Muscle of leg (tissue), 11 donors: ENCODE data around the gene APBB3. TPM values are rescaled to one million over a fixed set of nuclear protein-coding genes. Genes with fewer than 3 reads are reported as not detected.
"Not testable (repeated sequence)": the region's sequence is repeated elsewhere in the genome, so short reads cannot be mapped to it uniquely, and the experiment has no call there.

Source experiments
- DNase-seq: peaks from one replicate; pipeline ENCODE4 v3.0.0; 2013
- H3K27ac ChIP-seq: one replicate; pipeline ENCODE4 v1.5.1; 2013; ENCODE audit warnings: mild to moderate bottlenecking, low read length, control low read depth
- H3K27me3 ChIP-seq: one replicate; pipeline ENCODE4 v1.6.1; 2013; ENCODE audit warnings: low read length; ENCODE audit not compliant: control insufficient read depth, insufficient read depth
- H3K36me3 ChIP-seq: one replicate; pipeline ENCODE4 v1.6.1; 2013; ENCODE audit warnings: low read length; ENCODE audit not compliant: control insufficient read depth, insufficient read depth
- H3K4me1 ChIP-seq: one replicate; pipeline ENCODE4 v1.6.1; 2013; ENCODE audit warnings: low read length; ENCODE audit not compliant: control insufficient read depth, insufficient read depth
- H3K4me3 ChIP-seq: one replicate; pipeline ENCODE4 v1.5.1; 2013; ENCODE audit warnings: low read length, control low read depth
- H3K9me3 ChIP-seq: replicated peaks from 2 replicates; pipeline ENCODE4 v1.6.1; 2013; ENCODE audit warnings: low read depth, low read length; ENCODE audit not compliant: control insufficient read depth
- WGBS: methylation state at CpG from one replicate; pipeline ENCODE4 v1.1.5; 2013; ENCODE audit warnings: missing lambda C conversion rate; ENCODE audit not compliant: insufficient coverage; 5-methylcytosine and 5-hydroxymethylcytosine counted together
- polyA plus RNA-seq, 8 donors: library from polyadenylated mRNA; unstranded; fragments of 120-200 nt; gene quantifications; one replicate each; pipeline versions ENCODE4 v1.2.1 to v1.2.3, GENCODE V29; 2013; ENCODE audit warnings: inconsistent platforms in 1 of 8, low replicate concordance in 1 of 8; ENCODE audit not compliant: insufficient read length in 8 of 8, insufficient read depth in 1 of 8
- total RNA-seq: library from RNA; stranded (reverse); fragments of 120-200 nt; gene quantifications from one replicate; pipeline ENCODE4 v1.2.4, GENCODE V29; 2013

APBB3 gene
- total and polyA plus RNA-seq, 9 donors, result 13.7 to 35.0 (median 24.3) TPM

- no peak for DNase-seq
- H3K9me3 ChIP-seq, result no peaks in the 10 kb centered on the region
- H3K4me1 ChIP-seq, result no peaks in the 10 kb centered on the region
Observed at GRCh38 chr5:140600096-140600495, 35.7 kb upstream of the APBB3 start.

DNA sequence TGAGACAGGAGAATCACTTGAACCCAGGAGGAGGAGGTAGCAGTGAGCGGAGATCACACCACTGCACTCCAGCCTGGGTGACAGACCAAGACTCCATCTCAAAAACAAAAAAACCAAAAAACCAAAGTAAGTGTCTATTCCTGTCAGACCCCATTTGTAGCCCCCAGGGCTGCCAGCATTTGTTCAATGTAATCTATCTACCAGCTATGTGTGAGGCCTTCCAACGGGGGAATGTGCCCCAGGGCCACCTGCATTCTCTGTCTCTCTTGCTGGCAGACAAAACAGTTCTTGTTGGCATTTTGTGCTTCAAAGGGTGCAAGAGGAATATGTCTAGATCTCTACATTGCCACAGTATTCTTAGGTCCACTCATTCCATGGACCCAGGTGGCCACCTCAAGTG, 34.4 kb upstream of the APBB3 start:
- no peaks in the 10 kb centered on the region for H3K9me3 ChIP-seq
- H3K27me3 ChIP-seq, result no peaks in the 10 kb centered on the region
- DNase-seq, result no peak
- H3K4me1 ChIP-seq, result no peaks in the 10 kb centered on the region
- no peaks in the 10 kb centered on the region for H3K36me3 ChIP-seq
- H3K4me3 ChIP-seq, result no peak overlapping the region
- H3K27ac ChIP-seq, result no peak overlapping the region
- WGBS, result no CpG with 5 or more reads among the region's 2 CpGs

More at GRCh38 chr5:140600096-140600495, 35.7 kb upstream of the APBB3 start:
- no peaks in the 10 kb centered on the region for H3K27me3 ChIP-seq
- H3K27ac ChIP-seq, result no peak overlapping the region
- no peaks in the 10 kb centered on the region for H3K36me3 ChIP-seq
- no peak overlapping the region for H3K4me3 ChIP-seq

- 82% methylated on average over 1 of the region's 1 CpG for WGBS
- H3K4me1 ChIP-seq, result no peaks in the 10 kb centered on the region
- H3K4me3 ChIP-seq, result no peak overlapping the region
- H3K9me3 ChIP-seq, result no peaks in the 10 kb centered on the region
- no peak for DNase-seq
- H3K27ac ChIP-seq, result no peak overlapping the region
- H3K27me3 ChIP-seq, result no peaks in the 10 kb centered on the region
- no peaks in the 10 kb centered on the region for H3K36me3 ChIP-seq
Observed at GRCh38 chr5:140596321-140596741, 31.9 kb upstream of the APBB3 start.

GRCh38 chr5:140595538-140596300, 31.3 kb upstream of the APBB3 start:
- H3K36me3 ChIP-seq, result no peaks in the 10 kb centered on the region
- H3K27ac ChIP-seq, result no peak overlapping the region
- no peak overlapping the region for H3K4me3 ChIP-seq
- WGBS, result 44% methylated on average over 2 of the region's 5 CpGs
- H3K9me3 ChIP-seq, result no peaks in the 10 kb centered on the region
- no peaks in the 10 kb centered on the region for H3K4me1 ChIP-seq
- DNase-seq, result peak; percentile 73
- no peaks in the 10 kb centered on the region for H3K27me3 ChIP-seq

DNA sequence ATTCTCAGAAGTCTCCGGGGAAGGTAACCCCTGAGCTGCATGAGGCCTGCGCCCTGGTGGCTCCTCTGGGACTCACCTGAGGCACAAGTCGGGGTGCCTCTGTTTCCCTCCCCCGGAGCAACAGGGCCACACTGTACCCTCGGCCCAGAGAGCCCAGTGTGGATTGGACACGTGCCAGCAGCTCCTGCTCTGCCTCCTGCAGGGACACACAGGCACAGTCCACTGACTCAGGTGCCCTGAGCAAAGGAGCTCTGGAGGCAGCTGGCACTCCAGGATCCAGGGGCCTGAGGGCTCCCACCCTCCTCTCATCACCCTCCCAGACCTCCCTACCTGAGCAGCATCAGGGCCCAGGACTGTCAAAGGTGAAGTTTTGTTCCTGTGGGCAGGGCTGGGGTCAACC, 29.8 kb upstream of the APBB3 start:
- H3K9me3 ChIP-seq, result no peaks in the 10 kb centered on the region
- no peak overlapping the region for H3K4me3 ChIP-seq
- H3K27me3 ChIP-seq, result no peaks in the 10 kb centered on the region
- 83% methylated on average over 6 of the region's 6 CpGs for WGBS
- H3K36me3 ChIP-seq, result no peaks in the 10 kb centered on the region
- no peaks in the 10 kb centered on the region for H3K4me1 ChIP-seq
- H3K27ac ChIP-seq, result no peak overlapping the region
- no peak for DNase-seq

DNA sequence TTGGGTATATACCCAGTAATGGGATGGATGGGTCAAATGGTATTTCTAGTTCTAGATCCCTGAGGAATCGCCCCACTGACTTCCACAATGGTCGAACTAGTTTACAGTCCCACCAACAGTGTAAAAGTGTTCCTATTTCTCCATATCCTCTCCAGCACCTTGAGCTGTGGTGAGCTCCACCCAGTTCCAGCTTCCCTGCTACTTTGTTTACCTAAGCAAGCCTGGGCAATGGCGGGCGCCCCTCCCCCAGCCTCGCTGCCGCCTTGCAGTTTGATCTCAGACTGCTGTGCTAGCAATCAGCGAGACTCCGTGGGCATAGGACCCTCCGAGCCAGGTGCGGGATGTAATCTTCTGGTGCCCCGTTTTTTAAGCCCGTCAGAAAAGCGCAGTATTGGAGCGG, 28.7 kb upstream of the APBB3 start:
- DNase-seq, H3K27ac ChIP-seq, H3K27me3 ChIP-seq, H3K9me3 ChIP-seq, H3K36me3 ChIP-seq, H3K4me3 ChIP-seq, H3K4me1 ChIP-seq: not testable (repeated sequence)
- 73% methylated on average over 7 of the region's 14 CpGs for WGBS

GRCh38 chr5:140591747-140592372, 27.5 kb upstream of the APBB3 start:
- 70% methylated on average over 3 of the region's 5 CpGs for WGBS

DNA sequence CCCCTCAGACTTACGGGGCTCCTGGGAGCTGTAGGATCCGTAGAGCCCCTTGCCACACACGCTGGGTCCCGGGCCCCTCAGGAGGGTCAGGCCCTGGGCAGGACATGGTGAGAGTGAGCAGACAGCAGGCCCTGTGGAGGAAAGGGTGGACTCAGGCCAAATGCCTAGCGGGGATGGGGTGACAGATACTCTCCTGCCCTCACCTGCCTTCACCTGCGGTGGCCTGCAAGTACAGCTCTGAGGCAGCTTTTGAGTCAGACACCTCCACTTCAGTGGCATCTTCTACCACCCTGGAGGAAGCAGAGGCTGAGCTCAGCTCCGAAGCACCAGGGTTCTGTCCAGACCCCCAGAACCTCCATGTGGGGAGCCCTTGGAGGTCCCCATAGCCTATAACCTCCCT, 26.5 kb upstream of the APBB3 start:
- Histone ChIP-seq H3K4me1 (no peaks in the 10 kb centered on the region), H3K4me3 (no peak overlapping the region), H3K9me3 (no peaks in the 10 kb centered on the region), H3K27ac (no peak overlapping the region), H3K36me3 (no peaks in the 10 kb centered on the region), H3K27me3 (no peaks in the 10 kb centered on the region)
- no peak for DNase-seq
- WGBS, result 74% methylated on average over 6 of the region's 7 CpGs

More at GRCh38 chr5:140591747-140592372, 27.5 kb upstream of the APBB3 start:
- no peaks in the 10 kb centered on the region for H3K27me3 ChIP-seq
- H3K9me3 ChIP-seq, result no peaks in the 10 kb centered on the region
- H3K27ac ChIP-seq, result no peak overlapping the region
- no peak for DNase-seq
- no peaks in the 10 kb centered on the region for H3K36me3 ChIP-seq
- H3K4me1 ChIP-seq, result no peaks in the 10 kb centered on the region
- no peak overlapping the region for H3K4me3 ChIP-seq

- Histone ChIP-seq H3K4me3 (no peak overlapping the region), H3K4me1 (no peaks in the 10 kb centered on the region)
Observed at GRCh38 chr5:140588311-140589070, 24.1 kb upstream of the APBB3 start.

GRCh38 chr5:140587495-140587894, 23.1 kb upstream of the APBB3 start:
- WGBS, result 83% methylated on average over 1 of the region's 1 CpG
- Histone ChIP-seq H3K4me1 (no peaks in the 10 kb centered on the region), H3K9me3 (no peaks in the 10 kb centered on the region), H3K36me3 (no peaks in the 10 kb centered on the region), H3K4me3 (no peak overlapping the region), H3K27me3 (no peaks in the 10 kb centered on the region), H3K27ac (no peak overlapping the region)
- DNase-seq, result no peak

More at GRCh38 chr5:140588311-140589070, 24.1 kb upstream of the APBB3 start:
- Histone ChIP-seq H3K9me3 (no peaks in the 10 kb centered on the region), H3K27me3 (no peaks in the 10 kb centered on the region), H3K36me3 (no peaks in the 10 kb centered on the region), H3K27ac (peak overlapping the region; percentile 15)
- WGBS, result no CpG with 5 or more reads among the region's 5 CpGs
- peak; percentile 62 for DNase-seq
